ENCODE measurements around the gene DNAJB2.

DNAJB2 gene

GRCh38 chr2:219279151-219279915 lies at the start of gene DNAJB2:
Gene DNAJB2, plus strand, starts transcription at chr2:219279366. Its CDS starts 468 bp downstream, at chr2:219279834.
- Histone ChIP-seq H3K4me3 (ENCODE audit: low read length) (peak within 1 kb of the TSS; percentile 71), H3K27me3 (ENCODE audit: control insufficient read depth, insufficient read depth, low read length) (no peaks in the 10 kb centered on the region), H3K4me1 (ENCODE audit: control insufficient read depth, insufficient read depth, low read length) (peaks cover 25% of the 10 kb centered on the region), H3K36me3 (ENCODE audit: control insufficient read depth, insufficient read depth, low read length) (no peaks in the 10 kb centered on the region), H3K9ac (ENCODE audit: low read length) (peak within 1 kb of the TSS; percentile 88), H3K9me3 (ENCODE audit: control insufficient read depth, low read length) (no peaks in the 10 kb centered on the region)

- H3K36me3 ChIP-seq (ENCODE audit: control insufficient read depth, insufficient read depth, low read length), result peaks cover 10% of the 10 kb centered on the region
- H3K9me3 ChIP-seq (ENCODE audit: control insufficient read depth, low read length), result no peaks in the 10 kb centered on the region
- peak overlapping the region; percentile 65 for H3K4me3 ChIP-seq (ENCODE audit: low read length)
- peak overlapping the region; percentile 97 for H3K9ac ChIP-seq (ENCODE audit: low read length)
- H3K27me3 ChIP-seq (ENCODE audit: control insufficient read depth, insufficient read depth, low read length), result no peaks in the 10 kb centered on the region
- H3K4me1 ChIP-seq (ENCODE audit: control insufficient read depth, insufficient read depth, low read length), result peaks cover 19% of the 10 kb centered on the region
These were observed 49.1 kb upstream of the DNAJB2 start for GRCh38 chr2:219230059-219230540.

GRCh38 chr2:219234331-219234730 lies 44.8 kb upstream of the DNAJB2 start:
- Histone ChIP-seq H3K36me3 (ENCODE audit: control insufficient read depth, insufficient read depth, low read length) (peaks cover 16% of the 10 kb centered on the region), H3K9ac (ENCODE audit: low read length) (no peak overlapping the region), H3K9me3 (ENCODE audit: control insufficient read depth, low read length) (no peaks in the 10 kb centered on the region), H3K4me3 (ENCODE audit: low read length) (no peak overlapping the region), H3K4me1 (ENCODE audit: control insufficient read depth, insufficient read depth, low read length) (peaks cover 7% of the 10 kb centered on the region), H3K27me3 (ENCODE audit: control insufficient read depth, insufficient read depth, low read length) (no peaks in the 10 kb centered on the region)

- H3K27me3 ChIP-seq (ENCODE audit: control insufficient read depth, insufficient read depth, low read length), result no peaks in the 10 kb centered on the region
- peak overlapping the region; percentile 12 for H3K9ac ChIP-seq (ENCODE audit: low read length)
- no peaks in the 10 kb centered on the region for H3K36me3 ChIP-seq (ENCODE audit: control insufficient read depth, insufficient read depth, low read length)
- no peaks in the 10 kb centered on the region for H3K9me3 ChIP-seq (ENCODE audit: control insufficient read depth, low read length)
- H3K4me3 ChIP-seq (ENCODE audit: low read length), result no peak overlapping the region
- H3K4me1 ChIP-seq (ENCODE audit: control insufficient read depth, insufficient read depth, low read length), result peaks cover 32% of the 10 kb centered on the region
These were observed 35.8 kb upstream of the DNAJB2 start for GRCh38 chr2:219243291-219243761.

GRCh38 chr2:219244789-219245147 lies 34.4 kb upstream of the DNAJB2 start:
- H3K9ac ChIP-seq (ENCODE audit: low read length), result peak overlapping the region; percentile 99

GRCh38 chr2:219245148-219245898 lies 33.8 kb upstream of the DNAJB2 start, which contains the start of the genes GLB1L and STK16:
Gene GLB1L, minus strand, starts transcription at chr2:219245444. Its CDS starts 1,871 bp downstream, at chr2:219243573.
Gene STK16, plus strand, starts transcription at chr2:219245479. Its CDS starts 521 bp downstream, at chr2:219246000.
- H3K27me3 ChIP-seq (ENCODE audit: control insufficient read depth, insufficient read depth, low read length), result no peaks in the 10 kb centered on the region
- peak within 1 kb of the TSS; percentile 99 for H3K9ac ChIP-seq (ENCODE audit: low read length)
- H3K9me3 ChIP-seq (ENCODE audit: control insufficient read depth, low read length), result no peaks in the 10 kb centered on the region
- no peaks in the 10 kb centered on the region for H3K36me3 ChIP-seq (ENCODE audit: control insufficient read depth, insufficient read depth, low read length)
- H3K4me1 ChIP-seq (ENCODE audit: control insufficient read depth, insufficient read depth, low read length), result peaks cover 52% of the 10 kb centered on the region
- peak within 1 kb of the TSS; percentile 98 for H3K4me3 ChIP-seq (ENCODE audit: low read length)

More at GRCh38 chr2:219244789-219245147, 34.4 kb upstream of the DNAJB2 start:
- Histone ChIP-seq H3K9me3 (ENCODE audit: control insufficient read depth, low read length) (no peaks in the 10 kb centered on the region), H3K4me1 (ENCODE audit: control insufficient read depth, insufficient read depth, low read length) (peaks cover 47% of the 10 kb centered on the region), H3K4me3 (ENCODE audit: low read length) (peak overlapping the region; percentile 98), H3K27me3 (ENCODE audit: control insufficient read depth, insufficient read depth, low read length) (no peaks in the 10 kb centered on the region), H3K36me3 (ENCODE audit: control insufficient read depth, insufficient read depth, low read length) (no peaks in the 10 kb centered on the region)

- Histone ChIP-seq H3K4me3 (ENCODE audit: low read length) (peak overlapping the region; percentile 98), H3K9me3 (ENCODE audit: control insufficient read depth, low read length) (no peaks in the 10 kb centered on the region), H3K36me3 (ENCODE audit: control insufficient read depth, insufficient read depth, low read length) (no peaks in the 10 kb centered on the region), H3K4me1 (ENCODE audit: control insufficient read depth, insufficient read depth, low read length) (peaks cover 58% of the 10 kb centered on the region), H3K27me3 (ENCODE audit: control insufficient read depth, insufficient read depth, low read length) (no peaks in the 10 kb centered on the region), H3K9ac (ENCODE audit: low read length) (peak overlapping the region; percentile 99)
These were observed 33.3 kb upstream of the DNAJB2 start for GRCh38 chr2:219245899-219246230.

- Histone ChIP-seq H3K4me3 (ENCODE audit: low read length) (no peak overlapping the region), H3K36me3 (ENCODE audit: control insufficient read depth, insufficient read depth, low read length) (no peaks in the 10 kb centered on the region), H3K4me1 (ENCODE audit: control insufficient read depth, insufficient read depth, low read length) (peaks cover 65% of the 10 kb centered on the region), H3K9me3 (ENCODE audit: control insufficient read depth, low read length) (no peaks in the 10 kb centered on the region), H3K9ac (ENCODE audit: low read length) (peak overlapping the region; percentile 99), H3K27me3 (ENCODE audit: control insufficient read depth, insufficient read depth, low read length) (no peaks in the 10 kb centered on the region)
These were observed 32.6 kb upstream of the DNAJB2 start for GRCh38 chr2:219246559-219246958.

- H3K4me1 ChIP-seq (ENCODE audit: control insufficient read depth, insufficient read depth, low read length), result peaks cover 78% of the 10 kb centered on the region
- no peak overlapping the region for H3K9ac ChIP-seq (ENCODE audit: low read length)
- H3K4me3 ChIP-seq (ENCODE audit: low read length), result no peak overlapping the region
These were observed 31.2 kb upstream of the DNAJB2 start for GRCh38 chr2:219247678-219248642.

GRCh38 chr2:219248845-219249202 lies 30.3 kb upstream of the DNAJB2 start:
- H3K4me3 ChIP-seq (ENCODE audit: low read length), result peak overlapping the region; percentile 37
- H3K27me3 ChIP-seq (ENCODE audit: control insufficient read depth, insufficient read depth, low read length), result no peaks in the 10 kb centered on the region
- H3K4me1 ChIP-seq (ENCODE audit: control insufficient read depth, insufficient read depth, low read length), result peaks cover 78% of the 10 kb centered on the region
- H3K36me3 ChIP-seq (ENCODE audit: control insufficient read depth, insufficient read depth, low read length), result no peaks in the 10 kb centered on the region
- H3K9me3 ChIP-seq (ENCODE audit: control insufficient read depth, low read length), result no peaks in the 10 kb centered on the region
- H3K9ac ChIP-seq (ENCODE audit: low read length), result peak overlapping the region; percentile 73

More at GRCh38 chr2:219247678-219248642, 31.2 kb upstream of the DNAJB2 start:
- Histone ChIP-seq H3K36me3 (ENCODE audit: control insufficient read depth, insufficient read depth, low read length) (no peaks in the 10 kb centered on the region), H3K9me3 (ENCODE audit: control insufficient read depth, low read length) (no peaks in the 10 kb centered on the region), H3K27me3 (ENCODE audit: control insufficient read depth, insufficient read depth, low read length) (no peaks in the 10 kb centered on the region)

GRCh38 chr2:219249203-219249980 lies 29.8 kb upstream of the DNAJB2 start:
- peaks cover 78% of the 10 kb centered on the region for H3K4me1 ChIP-seq (ENCODE audit: control insufficient read depth, insufficient read depth, low read length)
- peak overlapping the region; percentile 73 for H3K9ac ChIP-seq (ENCODE audit: low read length)
- no peaks in the 10 kb centered on the region for H3K36me3 ChIP-seq (ENCODE audit: control insufficient read depth, insufficient read depth, low read length)
- H3K9me3 ChIP-seq (ENCODE audit: control insufficient read depth, low read length), result no peaks in the 10 kb centered on the region
- peak overlapping the region; percentile 37 for H3K4me3 ChIP-seq (ENCODE audit: low read length)
- peaks cover 1% of the 10 kb centered on the region for H3K27me3 ChIP-seq (ENCODE audit: control insufficient read depth, insufficient read depth, low read length)
